WTC11 (cell line): ENCODE data around the gene TFF1.

Experiments
- CTCF ChIP-seq: fragments of 200-600 bp; IDR thresholded peaks from 2 replicates; pipeline ENCODE4 v1.8.0; 2022; ENCODE audit warnings: antibody characterized with exemption
- SP1 ChIP-seq: sonication (generic); formaldehyde crosslinking; conservative IDR thresholded peaks from 2 replicates; pipeline ENCODE4 v1.8.1; 2022; ENCODE audit warnings: missing genetic modification reagents
- TP53 ChIP-seq: sonication (generic); formaldehyde crosslinking; IDR thresholded peaks from 2 replicates; pipeline ENCODE4 v1.8.1; 2023; ENCODE audit warnings: mild to moderate bottlenecking, missing genetic modification reagents

GRCh38 chr21:42336054-42336453, 30.3 kb downstream of the TFF1 start:
- TF ChIP-seq CTCF, result no peak
- no peak for TF ChIP-seq TP53 (CRISPR knock-in tag)
- no peak for TF ChIP-seq SP1 (CRISPR knock-in tag)
